GM12878 (cell line): ENCODE measurements around the gene STX8. TPM values are rescaled to one million over a fixed set of nuclear protein-coding genes. Genes with fewer than 3 reads are reported as not detected.

Experiments used
- ATAC-seq: fragments of 200-7000 bp; cut with Tn5 transposase; 3 replicates; pipeline ENCODE4 v1.9.1; 2020; ENCODE audit warnings: mild to moderate bottlenecking, moderate library complexity
- BruUV-seq: library from RNA; stranded (reverse); fragments of 400-500 nt; replicated peaks from 2 replicates; lab custom pipeline; 2021; lab: Mats Ljungman, UMichigan
- CTCF ChIA-PET: fragments of 300-600 bp; sonication (Branson Sonifier 250); formaldehyde crosslinking; extraction: SDS; loops from one replicate; lab custom pipeline; 2021; ENCODE audit warnings: inconsistent platforms; lab: Yijun Ruan, JAX
- POLR2A ChIA-PET: fragments of 350-600 bp; formaldehyde crosslinking; extraction: SDS; loops from one replicate; lab custom pipeline; 2021; ENCODE audit warnings: inconsistent platforms; lab: Charles Lee
- RAD21 ChIA-PET: fragments of 300-600 bp; sonication (Branson Sonifier 250); formaldehyde crosslinking; loops from one replicate; lab custom pipeline; 2023; ENCODE audit warnings: antibody characterized with exemption; ENCODE audit not compliant: unreplicated experiment; lab: Charles Lee
- SMC1A ChIA-PET: fragments of 300-600 bp; sonication (Branson Sonifier 250); formaldehyde crosslinking; loops from one replicate; lab custom pipeline; 2023; ENCODE audit not compliant: unreplicated experiment, uncharacterized antibody; lab: Charles Lee
- DNase-seq: peaks from one replicate; pipeline ENCODE4 v3.0.0-alpha.2; 2011; ENCODE audit warnings: low read depth, low spot score
- FAIRE-seq: peaks from 3 replicates; lab custom pipeline; 2011; peaks lifted over from hg19 to GRCh38; lab: Jason Lieb, UNC
- H2AFZ ChIP-seq: 2 replicates; pipeline ENCODE4 v1.6.0; 2011; ENCODE audit warnings: low read depth, low read length, control low read depth; ENCODE audit not compliant: control insufficient read depth
- H3K27ac ChIP-seq: 2 replicates; pipeline ENCODE4 v1.5.1; 2011; ENCODE audit warnings: control low read depth; ENCODE audit not compliant: control insufficient read depth, insufficient read depth
- H3K27me3 ChIP-seq, 2 experiments: replicated peaks in 1 of 2; 2 replicates each; pipeline versions ENCODE4 v1.6.0 to v1.6.1; 2011; ENCODE audit warnings: low read length in 1 of 2; ENCODE audit not compliant: control insufficient read depth in 2 of 2, insufficient read depth in 2 of 2
- H3K36me3 ChIP-seq, 2 experiments: 2 replicates each; pipeline ENCODE4 v1.5.1; 2011; ENCODE audit warnings: low read length in 1 of 2; ENCODE audit not compliant: control insufficient read depth in 2 of 2, insufficient read depth in 2 of 2
- H3K4me1 ChIP-seq: 2 replicates; pipeline ENCODE4 v1.6.1; 2011; ENCODE audit warnings: mild to moderate bottlenecking, low read length, moderate library complexity, mixed read lengths; ENCODE audit not compliant: control insufficient read depth, insufficient read depth
- H3K4me2 ChIP-seq: 2 replicates; pipeline ENCODE4 v1.6.0; 2011; ENCODE audit warnings: control low read depth; ENCODE audit not compliant: control insufficient read depth, insufficient read depth
- H3K4me3 ChIP-seq: fragments of 200-600 bp; sonication (generic); 2 replicates; pipeline ENCODE4 v1.5.1; 2016
- H3K79me2 ChIP-seq: 2 replicates; pipeline ENCODE4 v1.6.0; 2011; ENCODE audit warnings: low read length; ENCODE audit not compliant: control insufficient read depth, insufficient read depth
- H3K9ac ChIP-seq: 2 replicates; pipeline ENCODE4 v1.8.0; 2011; ENCODE audit warnings: low read length, control low read depth, mixed read lengths; ENCODE audit not compliant: control insufficient read depth, insufficient read depth
- H3K9me3 ChIP-seq: replicated peaks from 3 replicates; pipeline ENCODE4 v1.5.1; 2011; ENCODE audit warnings: mild to moderate bottlenecking, low read length; ENCODE audit not compliant: control insufficient read depth, insufficient read depth
- H4K20me1 ChIP-seq: 2 replicates; pipeline ENCODE4 v1.6.0; 2011; ENCODE audit not compliant: control insufficient read depth, insufficient read depth
- BCL3 ChIP-seq: IDR thresholded peaks from 2 replicates; pipeline ENCODE4 v1.6.1; 2011; ENCODE audit warnings: borderline replicate concordance, low read depth, mild to moderate bottlenecking, moderate library complexity, low read length; ENCODE audit not compliant: insufficient read depth, poor library complexity, severe bottlenecking
- BRCA1 ChIP-seq: IDR thresholded peaks from 2 replicates; pipeline ENCODE4 v1.6.1; 2011; ENCODE audit warnings: low read depth, low read length, improper control_type of control experiment
- CHD2 ChIP-seq: IDR thresholded peaks from 2 replicates; pipeline ENCODE4 v1.6.1; 2011; ENCODE audit warnings: low read depth, low read length, improper control_type of control experiment, borderline replicate concordance
- IRF3 ChIP-seq: fragments of 450-650 bp; IDR thresholded peaks from 2 replicates; pipeline ENCODE4 v1.6.1; 2014; ENCODE audit warnings: mild to moderate bottlenecking
- JUND ChIP-seq: IDR thresholded peaks from 2 replicates; pipeline ENCODE4 v1.6.1; 2012; ENCODE audit warnings: low read depth, mild to moderate bottlenecking, low read length, improper control_type of control experiment, moderate library complexity
- KLF5 ChIP-seq: fragments of 450-650 bp; IDR thresholded peaks from 2 replicates; pipeline ENCODE4 v1.6.1; 2014; ENCODE audit warnings: mild to moderate bottlenecking; ENCODE audit not compliant: partially characterized antibody
- MYC ChIP-seq: IDR thresholded peaks from 2 replicates; pipeline ENCODE4 v1.6.1; 2011; ENCODE audit warnings: mild to moderate bottlenecking, low read length, moderate library complexity, inconsistent platforms; ENCODE audit not compliant: insufficient read depth, insufficient replicate concordance, insufficient read length, severe bottlenecking
- NR2C2 ChIP-seq: IDR thresholded peaks from 2 replicates; pipeline ENCODE4 v1.6.1; 2011; ENCODE audit warnings: borderline replicate concordance, low read depth; ENCODE audit not compliant: control insufficient read depth, insufficient read length
- NRF1 ChIP-seq: conservative IDR thresholded peaks from 2 replicates; pipeline ENCODE4 v1.6.1; 2011; ENCODE audit warnings: mild to moderate bottlenecking, low read depth, low read length, improper control_type of control experiment
- PBX3 ChIP-seq: IDR thresholded peaks from 2 replicates; pipeline ENCODE4 v1.6.1; 2011; ENCODE audit warnings: mild to moderate bottlenecking, low read depth, low read length, moderate library complexity; ENCODE audit not compliant: insufficient replicate concordance
- RELA ChIP-seq: fragments of 450-650 bp; IDR thresholded peaks from 2 replicates; pipeline ENCODE4 v1.8.0; 2014; ENCODE audit warnings: borderline replicate concordance; ENCODE audit not compliant: partially characterized antibody
- SMC3 ChIP-seq: IDR thresholded peaks from 2 replicates; pipeline ENCODE4 v1.6.1; 2011; ENCODE audit warnings: low read length, improper control_type of control experiment, borderline replicate concordance
- TBL1XR1 ChIP-seq: IDR thresholded peaks from 2 replicates; pipeline ENCODE4 v1.6.1; 2012; ENCODE audit warnings: low read depth, low read length, improper control_type of control experiment
- WGBS: methylation state at CpG from one replicate; pipeline ENCODE4 v1.1.6; 2016; ENCODE audit warnings: low lambda C conversion rate; ENCODE audit not compliant: insufficient replicate concordance, insufficient coverage; ENCODE audit errors: missing lambda C conversion rate; 5-methylcytosine and 5-hydroxymethylcytosine counted together
- in situ Hi-C: fragments of 300-500 bp; cut with MboI; formaldehyde crosslinking; loops from 9 replicates; pipeline ENCODE4 v1.14.3; 2018; ENCODE audit warnings: mixed read lengths
- intact Hi-C: fragments of 100-400 bp; cut with micrococcal nuclease; formaldehyde crosslinking; loops from one replicate; pipeline ENCODE4 v1.14.2; 2022; ENCODE audit not compliant: unreplicated experiment
- polyA plus RNA-seq, 11 experiments: library from polyadenylated mRNA; depleted of rRNA in 4 of 11; unstranded in 6 of 11; stranded (reverse) in 5 of 11; fragments of >200 nt; fragmentation: Nextera tagmentation in 4 of 11; fragmentation: Illumina TruSeq in 1 of 11; extraction: Ambion mirVana in 4 of 11; extraction: Trizol in 1 of 11; gene quantifications; 1 replicate in 1 of 11; 2 replicates in 10 of 11; pipeline versions ENCODE4 v1.2.1 to v1.2.3, GENCODE V29; 2011 to 2016; ENCODE audit warnings: inconsistent platforms in 2 of 11, missing spikeins in 2 of 11, low read depth in 1 of 11
- total RNA-seq, 4 experiments: library from RNA; depleted of rRNA in 3 of 4; stranded (reverse); fragments of >200 nt in 3 of 4; fragmentation: Illumina TruSeq in 1 of 4; extraction: Trizol in 1 of 4; gene quantifications; 2 replicates each; pipeline versions ENCODE4 v1.2.1 to v1.2.3, GENCODE V29; 2013 to 2021

The STX8 gene
- total and polyA plus RNA-seq, 10 of the 15 experiments (the other 5 are each of a cell fraction or from before 2014, with no cell fraction given), result 47.9 to 151 (median 72.9) TPM

- 82% methylated on average over 9 of the region's 9 CpGs for WGBS
- no peak for TF ChIP-seq BCL3
- no peak for TF ChIP-seq RELA
- no peak for TF ChIP-seq MYC
- no peak for TF ChIP-seq CHD2
- TF ChIP-seq KLF5, result no peak
- TF ChIP-seq NR2C2, result no peak
- TF ChIP-seq IRF3, result no peak
- no peak for TF ChIP-seq TBL1XR1
- no peak for TF ChIP-seq SMC3
- TF ChIP-seq JUND, result no peak
- no peak for TF ChIP-seq BRCA1
- TF ChIP-seq NRF1, result no peak
- no peak for TF ChIP-seq PBX3
- Histone ChIP-seq H3K9ac (no peak overlapping the region), H3K79me2 (no peaks in the 10 kb centered on the region), H3K36me3 (no peaks in the 10 kb centered on the region), H3K4me1 (no peaks in the 10 kb centered on the region), H2AFZ (no peak overlapping the region), H3K4me3 (no peak overlapping the region), H3K9me3 (no peaks in the 10 kb centered on the region), H4K20me1 (no peaks in the 10 kb centered on the region), H3K27ac (no peak overlapping the region), H3K4me2 (no peak overlapping the region), H3K27me3 (no peaks in the 10 kb centered on the region)
- no peak for ATAC-seq
- ChIA-PET RAD21 (interaction anchor here (0.7 kb wide), 1 partner anchor 85 kb away, joined by 3 read pairs; no protein-coding TSS in a partner anchor), POLR2A (interaction anchor here (0.7 kb wide), 1 partner anchor 254 kb away, joined by 3 read pairs; no protein-coding TSS in a partner anchor), SMC1A (no interaction called here), CTCF (no interaction called here)
- intact Hi-C loops, result no loop called here
- no peak for DNase-seq
- no TSS peak for BruUV-seq
- in situ Hi-C loops, result no loop called here
- no peak for FAIRE-seq
Observed at GRCh38 chr17:9270921-9271320, 304.7 kb downstream of the STX8 start.
